RCC 7860 (cell line): ENCODE measurements around the gene PRG3.
A peak's percentile ranks its signal among the peaks of the same experiment; 100 is the strongest.
"Not testable (repeated sequence)": the region's sequence is repeated elsewhere in the genome, so short reads cannot be mapped to it uniquely, and the experiment has no call there.

Source experiments
- DNase-seq: peaks from one replicate; pipeline ENCODE4 v3.0.0-alpha.2; 2015; ENCODE audit warnings: low spot score
- FAIRE-seq: peaks from 2 replicates; lab custom pipeline; 2012; peaks lifted over from hg19 to GRCh38; lab: Jason Lieb, UNC

PRG3 gene

DNA sequence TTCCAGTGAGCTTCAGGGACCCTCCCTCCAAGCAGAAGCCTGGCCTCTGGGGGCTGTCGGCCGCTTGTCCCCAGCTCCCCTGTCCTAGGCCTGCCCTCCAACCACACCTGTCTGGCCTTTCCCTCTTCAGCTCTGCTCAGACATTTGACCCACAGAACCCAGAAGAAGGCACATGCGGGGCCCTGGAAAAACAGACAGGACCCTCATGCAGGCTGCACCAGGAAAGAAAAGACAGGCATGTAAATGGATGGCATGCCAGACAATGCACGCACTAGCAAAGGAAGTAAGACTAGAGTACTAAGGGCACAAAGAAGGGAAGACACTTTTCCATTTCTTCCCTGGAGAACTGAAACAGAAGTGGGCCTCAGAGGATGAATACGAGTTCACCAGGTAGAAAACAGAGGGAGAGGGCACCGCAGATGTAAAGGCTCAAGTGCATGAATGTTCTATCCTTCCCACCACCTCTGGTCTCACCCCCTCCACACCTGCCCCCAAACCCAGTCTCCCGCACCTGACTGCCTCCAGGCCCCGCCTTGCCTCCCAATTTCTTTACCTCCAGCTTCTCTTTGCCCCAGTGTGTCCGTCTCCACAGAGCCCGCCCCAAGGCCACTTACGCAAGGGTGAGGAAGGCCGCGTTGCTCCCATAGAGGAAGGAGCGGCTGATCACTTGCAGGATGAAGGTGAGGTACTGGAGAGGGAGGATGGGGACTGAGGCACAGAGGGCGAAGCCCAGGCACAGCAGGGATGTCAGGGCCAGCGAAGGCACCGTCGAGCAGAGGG, 28.6 kb upstream of the PRG3 start:
- FAIRE-seq (no peak), DNase-seq (no peak)

DNA sequence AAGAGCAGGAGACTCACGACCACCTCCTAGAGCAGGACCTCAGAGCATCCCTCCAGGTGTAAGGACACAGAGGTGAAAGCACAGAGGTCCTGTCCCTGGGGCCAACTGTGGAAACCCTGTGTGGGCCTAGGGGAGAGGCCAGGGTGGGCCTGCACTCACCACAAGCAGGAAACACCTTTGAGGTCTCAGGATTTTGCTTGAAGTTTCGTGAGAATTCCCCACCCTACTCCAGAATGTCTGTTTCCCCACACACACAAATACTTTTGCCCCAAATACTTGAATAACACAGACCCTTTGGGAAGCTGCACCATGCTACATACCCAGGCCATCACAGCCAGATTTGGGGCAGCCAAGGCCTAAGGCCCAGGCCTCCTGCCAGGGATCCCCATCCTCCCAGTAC, 27.8 kb upstream of the PRG3 start:
- DNase-seq = no peak
- FAIRE-seq = no peak

DNA sequence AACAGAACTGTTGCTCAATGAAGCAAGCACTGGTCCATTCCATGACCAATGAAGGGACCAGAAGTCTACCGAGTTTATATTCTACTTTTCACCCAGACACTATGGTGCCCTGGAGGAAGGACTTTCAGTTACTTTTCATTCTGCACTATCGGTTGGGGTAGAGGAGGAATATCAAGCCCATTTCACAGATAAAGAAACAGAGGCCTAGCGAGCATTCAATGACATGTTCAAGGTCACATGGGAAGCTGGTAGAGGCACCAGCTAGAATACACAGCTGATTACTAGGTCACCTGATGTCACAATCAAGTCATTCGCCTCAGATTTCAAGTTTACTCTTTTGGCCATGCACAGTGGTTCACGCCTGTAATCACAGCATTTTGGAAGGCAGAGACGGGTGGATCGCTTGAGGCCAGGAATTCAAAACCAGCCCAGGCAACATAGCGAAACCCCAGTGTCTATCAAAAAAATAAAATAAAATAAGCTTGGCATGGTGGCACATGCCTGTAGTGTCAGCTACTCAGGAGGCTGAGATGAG, 27.1 kb upstream of the PRG3 start:
- DNase-seq (no peak), FAIRE-seq (no peak)

DNA sequence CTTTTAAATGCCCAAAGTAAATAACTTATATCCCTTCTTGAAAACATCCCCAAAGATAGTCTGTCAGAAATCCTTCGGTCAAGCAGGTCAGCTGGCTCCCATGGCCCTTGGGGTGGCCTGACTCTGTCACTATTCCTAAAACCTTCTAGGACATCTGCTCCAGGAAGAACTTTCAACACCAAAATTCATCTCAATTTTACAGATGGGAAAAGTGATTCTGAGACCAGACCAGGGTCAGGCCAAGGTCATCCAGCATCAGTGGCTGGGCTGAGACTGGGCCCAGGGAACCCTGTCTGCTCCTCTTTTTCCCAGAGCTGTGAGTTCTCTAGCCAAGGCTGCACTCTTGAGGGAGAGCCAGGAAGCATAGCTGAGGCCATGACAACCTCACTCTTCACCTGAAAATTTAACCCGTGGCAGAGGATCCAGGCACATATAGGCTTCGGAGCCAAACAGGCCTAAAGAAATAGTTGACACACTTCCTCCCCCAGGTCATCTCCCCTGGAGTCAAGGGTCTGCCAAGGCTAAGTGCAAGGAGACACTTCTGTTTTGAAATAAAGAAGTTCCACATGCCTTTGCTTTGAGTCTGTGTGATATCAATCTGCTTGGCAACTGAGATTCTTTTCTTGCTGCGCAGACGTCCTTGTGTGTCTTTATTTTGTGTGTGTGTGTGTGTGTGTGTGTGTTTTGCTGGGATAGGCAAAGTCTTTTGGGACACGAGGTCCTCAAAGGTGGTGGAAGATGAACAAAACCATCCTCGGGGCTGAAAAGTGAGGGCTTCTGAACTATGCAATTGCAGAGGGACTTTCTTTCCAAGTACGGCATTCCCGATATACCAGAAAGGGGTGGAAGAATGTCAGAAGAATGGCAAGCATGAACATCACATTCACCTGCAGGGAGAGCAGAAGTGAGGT, 26.3 kb upstream of the PRG3 start:
- FAIRE-seq = no peak

DNA sequence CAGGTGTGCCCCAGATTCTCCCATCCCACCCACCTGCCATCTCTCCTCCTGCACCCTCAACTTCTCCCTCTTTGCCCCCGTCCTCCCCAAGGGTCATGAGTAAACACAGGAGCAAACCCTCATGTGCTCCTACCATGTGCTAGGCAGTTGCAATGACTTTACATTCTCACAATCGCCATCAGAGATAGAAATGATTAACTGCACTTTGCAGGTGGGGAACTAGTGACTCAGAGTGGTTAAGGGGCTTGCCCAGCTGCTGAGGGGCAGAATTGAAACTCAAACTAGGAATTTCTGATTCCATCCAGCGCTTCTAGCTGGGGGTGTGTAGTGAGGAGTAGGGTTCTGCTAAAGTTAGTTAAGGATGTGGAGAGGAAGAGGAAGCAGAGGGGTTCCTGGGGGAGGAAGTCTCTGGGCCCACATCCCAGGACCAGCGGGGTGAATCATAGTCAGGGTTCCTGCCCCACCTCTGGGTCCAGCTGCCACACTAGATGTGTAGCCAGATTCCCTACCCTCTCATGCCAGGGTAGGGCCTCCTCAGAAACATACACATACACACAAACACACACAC, 25.5 kb upstream of the PRG3 start:
- FAIRE-seq (peak; percentile 83), DNase-seq (peak; percentile 76)

More for the DNA sequence above, 26.3 kb upstream of the PRG3 start:
- DNase-seq = no peak

DNA sequence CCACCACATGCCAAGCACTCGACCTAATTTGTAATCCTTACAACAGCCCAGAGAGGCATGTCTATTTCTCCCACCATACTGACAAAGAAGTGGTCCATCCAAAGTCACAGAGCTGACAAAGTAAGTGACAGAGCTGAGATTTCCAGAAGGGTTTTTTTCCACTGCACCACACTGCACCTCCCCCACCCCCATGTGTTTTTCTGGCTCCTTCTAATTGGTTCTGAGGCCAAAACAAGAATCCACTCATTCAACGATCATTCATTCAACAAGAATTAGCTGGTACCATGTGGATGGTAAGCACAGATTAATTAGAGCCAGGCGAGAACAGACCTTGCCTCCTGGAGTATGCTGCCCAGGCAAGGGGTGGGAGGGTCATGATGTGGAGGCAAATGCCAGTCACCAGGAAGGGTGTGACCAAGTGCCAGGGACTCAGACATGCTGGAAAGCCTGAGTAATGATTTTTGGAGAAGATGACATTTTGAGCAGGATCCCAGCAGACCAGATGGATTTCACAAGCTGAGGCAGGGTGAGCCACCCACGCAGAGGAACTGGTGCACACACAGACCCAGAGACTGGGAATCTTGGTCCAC, 24.4 kb upstream of the PRG3 start:
- DNase-seq = no peak
- FAIRE-seq = no peak

DNA sequence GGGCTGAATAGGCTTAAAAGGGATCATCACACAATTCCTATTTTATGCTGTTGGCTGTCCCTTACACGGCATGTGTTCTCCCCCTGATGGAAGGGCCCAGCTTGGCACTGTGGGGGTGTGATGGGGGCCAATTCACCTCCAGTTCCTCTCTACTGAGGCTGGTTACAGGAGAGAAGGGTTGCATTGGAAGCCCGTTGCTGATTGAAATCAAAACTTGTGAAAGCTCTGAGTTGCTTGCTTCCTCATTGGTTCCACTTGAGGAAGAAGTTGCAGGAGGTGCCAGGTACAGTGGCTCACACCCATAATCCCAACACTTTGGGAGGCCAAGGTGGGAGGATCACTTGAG, 22.8 kb upstream of the PRG3 start:
- DNase-seq = no peak
- no peak for FAIRE-seq

DNA sequence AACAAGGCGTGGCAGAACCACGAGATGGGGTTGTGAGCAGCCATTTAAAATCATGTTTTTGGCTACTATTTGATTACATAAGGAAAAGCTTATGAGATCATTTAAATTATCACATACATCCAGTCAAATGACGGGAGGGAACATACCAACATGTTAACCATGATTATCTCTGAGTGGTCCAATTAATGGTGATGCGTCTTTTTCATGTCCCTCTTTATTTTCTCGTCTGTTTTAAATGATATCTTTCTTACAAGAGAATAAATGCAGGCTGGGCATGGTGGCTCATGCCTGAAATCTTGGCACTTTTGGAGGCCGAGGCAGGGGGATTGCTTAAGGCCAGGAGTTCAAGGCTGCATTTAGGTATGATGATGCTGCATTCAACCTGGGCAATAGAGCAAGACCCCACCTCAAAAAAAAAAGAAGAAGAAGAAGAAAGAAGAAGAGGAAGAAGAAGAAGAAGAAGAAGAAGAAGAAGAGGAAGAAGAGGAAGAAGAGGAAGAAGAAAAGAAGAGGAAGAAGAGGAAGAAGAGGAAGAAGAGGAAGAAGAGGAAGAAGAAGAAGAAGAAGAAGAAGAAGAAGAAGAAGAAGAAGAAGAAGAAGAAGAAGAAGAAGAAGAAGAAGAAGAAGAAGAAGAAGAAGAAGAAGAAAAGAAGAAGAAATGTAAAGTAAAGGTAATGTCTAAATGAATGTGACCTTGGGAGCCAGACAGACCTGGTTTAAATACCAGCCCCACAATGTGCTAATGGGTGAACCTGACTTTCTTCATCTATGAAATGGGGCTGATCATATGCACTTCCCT, 22.3 kb upstream of the PRG3 start:
- not testable (repeated sequence) for DNase-seq, FAIRE-seq

DNA sequence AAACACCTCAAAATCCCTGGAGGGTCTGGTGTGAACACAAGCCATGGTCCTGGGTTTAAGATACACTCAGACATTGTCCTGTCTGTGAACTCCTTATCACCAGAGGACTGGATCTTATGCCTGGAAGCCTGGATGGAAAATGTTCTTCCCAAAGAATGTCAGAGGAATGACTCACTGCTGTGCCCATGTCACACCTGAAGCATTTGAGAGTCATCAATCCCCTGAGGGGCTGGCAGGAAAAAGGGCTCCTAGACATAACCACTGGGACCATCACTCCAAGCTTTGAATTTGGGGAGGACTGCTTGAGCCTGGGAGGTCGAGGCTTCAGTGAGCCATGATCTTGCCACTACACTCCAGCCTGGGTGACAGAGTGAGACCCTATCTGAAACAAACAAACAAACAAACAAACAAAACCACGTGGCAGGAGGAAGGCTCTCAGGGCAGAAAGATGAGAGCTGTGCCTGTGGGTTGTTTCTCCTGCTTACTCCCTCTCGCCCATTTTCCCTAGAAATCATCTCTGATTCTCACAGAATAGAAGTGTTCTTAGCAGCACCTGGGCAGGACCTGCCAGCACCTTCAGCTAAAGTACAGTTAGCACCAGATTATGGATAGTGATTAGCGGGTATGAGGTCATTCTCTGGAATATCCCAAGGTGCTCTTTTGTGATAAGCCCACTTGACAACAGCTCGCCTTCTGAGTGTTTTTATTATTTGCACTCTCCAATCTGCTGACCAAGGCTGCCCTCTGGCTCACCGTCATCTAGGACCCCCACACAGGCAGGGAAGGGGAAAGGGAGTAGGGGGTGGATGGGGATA, 21.4 kb upstream of the PRG3 start:
- peak; percentile 38 for DNase-seq
- no peak for FAIRE-seq

DNA sequence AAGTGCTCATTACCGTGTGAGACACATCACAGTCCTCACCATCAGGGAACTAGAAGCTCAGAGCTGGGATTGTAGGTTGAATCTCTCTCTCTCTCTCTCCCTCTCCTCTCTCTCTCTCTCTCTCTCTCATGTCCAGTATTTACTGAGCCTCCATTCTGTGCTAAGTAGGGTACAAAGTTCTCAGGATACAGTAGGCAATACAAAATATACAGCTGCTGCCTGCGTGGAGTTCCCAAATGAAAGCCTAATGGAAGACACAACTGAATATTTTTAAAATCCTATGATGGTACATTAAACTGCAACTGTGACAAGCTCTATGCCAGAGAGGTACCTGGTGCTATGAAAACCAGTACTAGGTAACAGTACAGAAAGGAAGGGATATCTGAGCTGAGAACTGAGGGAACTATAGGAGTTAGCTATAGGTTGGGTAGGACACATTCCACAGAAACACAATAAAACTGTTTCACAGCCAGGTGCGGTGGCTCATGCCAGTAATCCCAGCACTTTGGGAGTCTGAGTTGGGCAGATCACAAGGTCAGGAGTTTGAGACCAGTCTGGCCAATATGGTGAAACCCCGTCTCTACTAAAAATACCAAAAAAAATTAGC, 19.1 kb upstream of the PRG3 start:
- FAIRE-seq = no peak
- DNase-seq = no peak

DNA sequence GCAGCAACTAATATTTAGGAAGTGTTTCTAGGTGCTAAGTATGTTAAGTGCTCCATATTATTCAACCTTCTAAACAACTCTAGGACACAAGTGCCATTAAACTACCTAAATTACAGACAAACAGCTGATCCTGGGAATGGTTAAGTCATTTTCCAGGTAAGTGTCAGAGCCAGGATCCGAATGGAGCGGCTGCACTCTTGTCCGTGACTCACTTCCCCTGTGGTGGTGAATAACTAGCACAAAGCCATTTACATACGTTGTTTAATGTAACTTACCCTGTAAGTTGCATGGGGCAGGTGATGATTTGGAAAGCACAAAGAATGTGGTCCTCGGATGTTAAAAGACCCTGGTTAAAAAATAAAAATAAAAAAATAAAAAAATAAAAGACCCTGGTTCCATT, 18.3 kb upstream of the PRG3 start:
- FAIRE-seq (no peak), DNase-seq (no peak)

DNA sequence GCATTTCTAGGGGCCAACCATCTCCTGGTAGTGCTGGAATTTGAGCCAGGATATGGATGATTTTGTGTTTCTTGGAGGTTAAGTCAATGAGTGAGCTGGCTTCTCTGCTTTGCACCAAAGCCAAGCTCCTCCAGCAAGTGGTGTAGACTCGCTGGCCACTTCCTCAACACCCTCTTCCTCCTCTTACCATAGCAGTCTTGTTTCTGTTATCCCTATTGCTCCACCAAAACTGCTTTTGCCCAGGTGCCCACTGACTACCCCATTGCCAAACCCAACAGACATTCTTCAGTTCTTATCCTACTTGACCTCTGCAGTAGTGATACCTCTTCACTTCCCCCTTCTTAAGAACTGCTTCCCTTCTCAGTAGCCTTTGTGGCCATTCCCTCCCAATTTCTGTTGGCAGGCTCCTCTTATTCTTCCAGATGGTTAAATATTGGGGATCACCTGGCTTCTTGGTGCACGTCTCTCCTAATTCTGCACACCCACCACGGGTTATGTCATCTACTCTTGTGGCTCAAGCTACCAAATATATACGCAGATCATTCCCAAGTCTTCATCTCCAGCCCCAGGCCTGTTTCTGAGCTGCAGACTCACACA, 16.5 kb upstream of the PRG3 start:
- FAIRE-seq = no peak
- no peak for DNase-seq

DNA sequence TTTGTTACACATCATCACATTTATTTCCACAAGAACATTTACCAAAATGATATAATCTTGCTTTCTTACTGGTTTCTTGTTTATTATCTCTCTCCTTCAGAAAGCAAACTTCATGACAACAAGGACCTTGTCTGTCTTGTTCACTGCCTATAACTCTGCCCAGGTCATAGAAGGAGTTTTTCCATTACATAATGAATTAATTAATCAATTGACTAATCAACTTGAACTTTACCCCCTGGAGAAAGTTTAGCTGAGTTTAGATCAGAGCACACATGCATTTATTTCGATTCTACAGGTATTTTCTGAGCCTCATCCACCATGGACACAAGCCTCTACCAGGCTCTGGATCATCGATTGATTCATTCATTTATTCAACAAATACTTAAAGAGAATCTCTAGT, 15.8 kb upstream of the PRG3 start:
- DNase-seq = no peak
- FAIRE-seq = no peak

DNA sequence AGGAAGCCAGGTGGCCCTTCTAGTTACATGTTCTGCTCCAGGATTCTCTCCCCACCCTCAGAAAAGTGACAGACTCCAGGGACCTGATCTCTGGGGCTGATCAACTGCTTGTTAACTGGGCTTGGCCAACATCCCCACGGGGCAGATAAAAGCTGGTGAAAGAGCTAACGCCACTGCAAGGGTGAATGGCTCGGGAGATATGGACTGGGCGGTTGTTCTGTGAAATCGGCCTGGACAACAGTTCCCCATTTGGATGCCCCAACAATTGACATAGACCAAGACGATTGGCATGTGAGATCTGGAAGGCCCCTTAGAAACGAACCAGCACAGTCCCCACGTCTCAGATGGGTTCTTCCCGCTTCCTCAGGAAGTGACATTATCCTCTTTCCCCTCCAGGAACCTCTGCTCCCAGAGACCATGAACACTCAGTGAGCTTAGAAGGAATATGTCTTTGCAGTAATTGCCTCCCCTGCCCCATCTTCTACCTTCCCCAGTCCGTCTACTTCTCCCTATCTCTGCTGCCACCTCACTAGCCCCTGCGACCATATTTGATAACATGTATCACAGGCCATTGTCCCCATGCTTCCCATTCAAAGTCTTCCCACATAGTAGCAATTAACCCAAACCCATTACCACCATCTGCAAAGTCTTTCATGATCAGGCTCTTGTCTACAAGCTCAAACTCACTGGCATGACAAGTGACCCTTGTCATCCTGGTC, 15.1 kb upstream of the PRG3 start:
- FAIRE-seq = no peak
- no peak for DNase-seq

DNA sequence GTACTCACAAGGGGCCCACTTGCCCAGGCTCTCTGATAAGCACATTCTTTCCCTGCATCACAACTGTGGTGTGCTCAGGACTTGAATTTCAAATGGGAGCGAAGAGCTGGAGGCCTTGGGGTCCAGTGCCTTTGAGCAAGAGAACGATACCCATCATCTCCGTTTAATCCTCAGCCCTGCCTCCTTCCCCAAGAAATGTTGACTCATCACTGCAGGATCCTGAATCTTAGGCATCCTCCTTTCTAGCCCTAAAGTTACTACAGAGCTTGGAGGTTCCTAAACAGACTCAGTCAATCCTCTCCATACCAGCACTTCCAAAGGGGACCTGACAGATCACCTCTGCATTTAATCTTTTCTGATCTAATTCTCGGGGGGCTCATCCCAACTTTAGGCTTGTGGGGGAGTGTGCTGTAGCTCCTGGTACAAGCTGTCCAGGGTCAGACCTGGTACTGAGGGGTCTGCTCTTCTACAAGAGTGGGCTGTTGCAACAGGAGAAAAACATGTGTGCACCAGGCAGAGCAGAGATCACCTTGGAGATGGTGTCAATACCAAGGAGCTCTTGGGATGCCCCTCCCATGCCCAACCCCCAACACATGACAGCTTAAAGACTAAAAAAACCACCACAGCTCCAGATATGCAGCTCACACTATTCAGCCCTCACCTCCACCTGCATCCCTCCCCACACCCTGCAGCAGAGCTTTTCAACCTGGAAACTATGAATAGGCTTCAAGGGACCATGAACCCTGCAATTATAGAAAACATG, 13.4 kb upstream of the PRG3 start:
- no peak for FAIRE-seq
- no peak for DNase-seq

DNA sequence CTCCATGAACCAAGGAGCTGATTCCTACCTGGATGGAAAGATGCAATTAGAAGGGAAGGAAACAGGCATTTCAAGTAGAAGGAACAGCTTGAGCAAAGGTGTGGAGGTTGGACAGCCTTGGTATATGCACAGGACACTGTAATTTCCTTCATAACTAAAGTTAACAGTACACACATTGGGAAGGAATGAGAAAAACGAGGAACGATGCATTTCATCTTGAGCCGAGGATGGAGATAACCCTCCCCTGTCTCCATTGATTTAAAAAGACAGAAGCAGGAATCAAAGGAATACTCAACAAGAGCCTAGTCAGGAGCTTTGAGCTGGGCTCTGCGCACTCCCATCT, 11.8 kb upstream of the PRG3 start:
- no peak for DNase-seq
- no peak for FAIRE-seq

DNA sequence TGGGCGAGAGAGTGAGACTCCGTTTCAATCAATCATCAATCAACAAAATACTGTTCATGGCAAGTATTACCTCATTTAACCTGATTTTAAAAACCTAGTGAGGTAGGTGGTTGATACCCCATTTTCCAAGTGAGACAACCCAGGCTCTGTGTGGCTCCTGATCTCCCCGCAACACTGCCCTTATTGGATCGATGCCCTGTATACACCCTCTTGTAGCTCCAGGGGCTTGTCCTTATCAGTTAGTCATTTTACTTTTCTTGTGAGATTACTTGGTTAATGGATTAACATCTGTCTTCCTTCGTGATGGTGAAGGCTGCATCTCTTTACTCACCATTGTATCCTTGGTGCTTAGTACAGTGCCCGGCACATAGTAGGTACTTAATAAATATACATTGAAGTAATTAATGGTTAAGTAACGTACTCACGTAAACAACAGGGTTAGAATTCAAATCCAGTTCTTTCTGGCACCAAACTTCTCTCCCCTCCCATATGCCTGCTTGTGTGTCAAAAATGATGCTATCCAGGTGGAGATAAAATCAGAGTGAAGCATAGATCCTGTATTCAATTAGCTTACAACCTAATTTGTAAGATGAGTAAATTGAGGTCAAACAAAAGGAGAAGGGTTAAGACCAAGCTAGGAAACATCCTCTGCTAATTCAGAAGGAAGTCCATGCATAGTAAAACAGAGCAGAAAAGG, 11.3 kb upstream of the PRG3 start:
- FAIRE-seq (no peak), DNase-seq (no peak)
